DMS 273 treated with DMSO at 0.1 percent for 48 hours (cell line): Measurements from ENCODE around the gene MDM1.

Experiments used
- DNase-seq: peaks from one replicate; lab custom pipeline; 2025; lab: John Stamatoyannopoulos, UW

The MDM1 gene

DNA sequence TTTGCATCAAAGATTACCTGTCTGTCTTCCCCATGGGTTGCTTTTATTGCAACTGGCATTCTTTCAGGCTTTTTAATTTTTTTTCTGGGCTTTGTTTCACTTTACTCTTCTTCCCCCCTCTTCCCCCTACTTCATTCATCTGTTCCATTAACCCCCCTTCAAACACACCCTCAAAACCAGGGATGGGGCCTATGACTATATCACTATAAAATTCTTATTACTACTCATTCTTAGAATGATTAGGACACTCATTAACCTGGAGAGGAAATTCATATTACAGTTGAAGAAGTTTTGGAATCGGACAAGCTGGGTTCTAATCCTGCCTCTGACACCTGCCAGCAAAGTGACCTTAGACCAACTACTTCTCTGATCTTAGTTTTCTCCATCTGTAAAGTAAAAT lies 24.8 kb upstream of the MDM1 start:
- DNase-seq = no peak

DNA sequence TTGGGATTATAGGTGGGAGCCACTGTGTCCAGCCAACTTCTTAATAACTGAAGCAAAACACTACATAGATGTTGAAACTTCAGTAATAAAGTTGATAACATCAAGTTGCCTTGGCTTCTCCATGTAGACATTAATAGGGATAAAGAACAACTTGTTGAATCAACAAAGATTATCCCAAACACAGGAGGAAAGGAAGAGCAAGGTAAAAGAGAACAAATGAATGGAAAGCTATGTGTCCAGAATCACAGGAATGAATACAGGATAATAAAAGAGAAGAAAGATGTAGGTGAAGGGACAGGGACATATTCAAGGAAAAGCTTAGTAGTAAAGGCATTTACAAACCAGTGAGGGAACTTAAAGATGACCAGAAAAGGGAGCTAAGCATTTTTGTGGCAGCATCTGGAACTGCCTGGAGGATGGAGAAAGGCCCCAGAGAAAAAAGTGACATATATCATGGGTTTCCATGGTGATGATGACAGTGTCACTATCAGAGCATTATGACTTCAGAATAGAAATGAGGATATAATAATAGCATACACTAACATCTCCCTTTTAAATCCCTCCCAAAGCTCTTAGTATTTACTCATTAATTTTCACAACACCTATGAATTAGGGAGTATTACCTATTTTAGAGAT lies 24.0 kb upstream of the MDM1 start:
- DNase-seq = no peak

DNA sequence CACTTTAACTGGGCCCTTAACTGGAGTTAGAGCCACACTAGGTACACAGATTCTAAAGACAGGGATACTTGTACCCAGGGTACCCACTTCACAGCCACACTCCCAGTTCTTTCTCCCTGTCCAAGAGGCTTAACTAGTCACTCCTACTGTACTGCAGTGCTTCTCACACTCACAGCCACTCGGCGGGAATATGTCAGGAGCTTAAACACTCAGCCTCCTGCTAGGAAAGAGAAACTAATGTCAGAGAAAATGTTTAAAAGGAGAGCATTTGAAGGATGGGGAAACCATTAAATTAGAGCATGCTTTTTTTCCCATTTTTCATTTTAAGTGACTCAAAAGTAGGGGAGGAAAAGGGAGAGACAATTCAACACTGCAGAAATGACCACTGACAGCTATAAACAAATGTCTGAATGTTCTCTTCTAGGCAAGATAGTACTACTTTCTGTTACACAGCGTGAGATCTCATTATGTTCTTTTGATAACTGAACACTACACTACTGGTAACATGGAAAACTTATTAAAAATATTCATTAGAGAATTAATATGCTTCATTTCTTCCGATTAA lies 22.9 kb upstream of the MDM1 start:
- no peak for DNase-seq

DNA sequence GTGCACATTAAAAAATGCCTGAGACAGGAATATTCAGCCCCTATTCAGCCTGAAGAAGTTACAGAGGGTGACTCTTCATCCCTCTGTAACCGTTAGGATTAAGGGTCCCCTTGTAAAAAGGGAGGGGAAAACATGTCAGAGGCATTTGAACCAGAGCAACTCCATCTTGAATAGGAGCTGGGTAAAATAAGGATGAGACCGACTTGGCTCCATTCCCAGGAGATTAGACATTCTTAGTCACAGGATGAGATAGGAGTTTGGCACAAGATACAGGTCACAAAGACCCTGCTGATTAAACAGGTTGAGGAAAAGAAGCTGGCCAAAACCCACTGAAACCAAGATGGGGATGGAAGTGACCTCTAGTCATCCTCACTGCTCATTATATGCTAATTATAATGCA lies 19.9 kb upstream of the MDM1 start:
- DNase-seq = no peak

DNA sequence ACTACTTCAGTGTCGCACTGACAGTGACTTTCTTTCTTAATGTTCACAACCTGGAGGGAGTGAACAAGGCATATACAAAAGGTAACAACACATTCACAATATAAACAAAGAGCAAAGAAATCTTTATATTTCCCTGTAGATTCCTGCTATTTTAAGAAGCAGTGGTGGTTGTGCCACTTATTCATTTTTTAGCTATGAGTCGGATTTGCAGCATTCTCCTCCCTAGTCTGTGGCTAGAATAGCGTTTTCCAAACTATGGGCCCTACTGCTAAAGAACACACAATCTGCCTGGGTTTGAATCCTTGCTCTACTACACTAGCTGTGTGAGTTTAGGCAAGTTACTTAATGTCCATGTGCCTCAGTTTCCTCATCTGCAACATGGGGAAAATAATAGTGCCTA lies 18.6 kb upstream of the MDM1 start:
- no peak for DNase-seq

DNA sequence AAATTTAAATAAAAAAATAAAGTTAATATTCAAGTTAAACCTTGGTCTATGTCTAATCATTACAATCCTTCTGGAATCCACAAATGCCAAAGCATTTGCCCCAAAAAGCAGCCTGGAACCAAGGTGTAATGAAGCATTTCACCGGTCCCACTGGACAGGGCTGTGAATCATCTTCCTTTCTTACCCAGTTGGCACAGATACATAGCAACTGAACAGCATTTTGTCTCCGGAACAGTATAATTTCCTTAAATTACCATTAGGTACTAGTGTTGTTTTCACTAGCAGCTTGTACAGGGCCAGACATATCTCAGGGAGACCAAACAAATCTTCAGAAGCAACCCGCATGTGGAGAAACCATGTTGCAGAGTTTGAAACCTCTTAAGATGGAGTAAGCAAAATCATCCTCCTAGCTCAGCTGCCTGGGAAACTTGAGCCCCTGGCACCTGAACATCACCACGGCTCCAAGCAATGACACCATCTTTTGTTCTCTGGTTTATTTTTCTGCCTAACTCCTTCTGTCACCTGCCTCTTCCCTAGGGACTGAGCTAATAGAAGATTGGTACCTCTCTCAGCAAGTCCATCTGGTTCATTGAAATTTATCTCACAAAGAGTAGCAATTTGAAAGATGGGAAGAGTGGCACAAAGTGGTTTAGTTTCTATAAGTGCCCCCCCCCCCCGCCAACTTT lies 17.9 kb upstream of the MDM1 start:
- DNase-seq = peak; percentile 14

DNA sequence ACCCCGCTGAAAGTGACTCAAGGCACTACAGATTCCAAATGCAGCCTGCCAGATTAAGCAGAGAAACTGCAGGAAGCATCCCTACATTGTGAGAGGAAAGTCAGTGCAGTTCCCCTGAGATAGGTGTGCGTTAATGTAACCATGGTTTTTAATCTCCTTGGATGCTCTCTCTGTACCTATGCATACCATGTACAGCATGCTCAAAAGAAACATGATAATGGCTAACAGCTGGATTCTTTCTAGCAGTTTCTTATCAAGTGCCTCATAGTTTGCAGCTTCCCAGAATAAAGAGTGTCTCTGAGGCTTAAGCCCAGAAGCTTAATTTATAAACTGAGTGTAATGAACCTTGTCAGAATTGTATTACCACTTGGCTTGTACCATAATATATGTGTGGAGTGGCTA lies 17.1 kb upstream of the MDM1 start:
- DNase-seq = no peak

DNA sequence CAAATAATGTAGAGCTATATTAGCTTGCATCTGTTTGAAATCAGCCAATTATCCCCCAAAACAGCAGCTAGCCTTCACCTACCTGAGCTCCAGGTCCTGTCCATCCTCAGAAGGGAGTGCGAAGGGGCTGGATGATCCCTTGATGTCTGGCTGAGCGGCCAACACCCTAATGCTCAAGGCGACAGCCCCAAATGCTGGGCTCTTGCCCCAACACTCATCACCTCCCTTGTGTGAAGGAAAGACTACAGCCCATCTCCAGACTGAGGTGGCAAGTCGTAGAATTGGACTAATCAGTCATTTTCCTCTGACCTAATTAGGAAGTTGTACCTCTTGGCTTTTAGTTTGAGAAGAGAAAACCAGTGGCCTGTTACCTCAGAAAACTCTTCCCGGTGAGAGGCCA lies 16.3 kb upstream of the MDM1 start:
- DNase-seq = no peak

DNA sequence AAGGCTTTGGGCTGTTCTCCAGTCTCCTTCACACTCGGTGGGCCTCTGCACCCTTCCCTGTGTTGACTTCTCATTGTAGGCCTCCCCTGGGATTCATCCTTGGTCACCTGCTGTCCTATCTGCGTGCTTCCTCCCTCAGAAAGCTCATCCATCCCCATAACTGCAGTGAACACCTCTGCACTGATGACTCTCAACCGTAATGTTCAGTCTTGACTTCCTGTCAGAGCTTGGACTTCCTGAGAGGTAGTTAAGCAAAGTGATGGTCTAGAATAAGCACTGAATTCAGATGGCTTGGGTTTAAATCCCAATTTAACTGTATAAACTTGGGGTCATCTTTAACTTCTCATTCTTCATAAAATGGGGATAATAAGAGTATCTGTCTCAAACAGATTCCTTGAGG lies 13.6 kb upstream of the MDM1 start:
- no peak for DNase-seq

DNA sequence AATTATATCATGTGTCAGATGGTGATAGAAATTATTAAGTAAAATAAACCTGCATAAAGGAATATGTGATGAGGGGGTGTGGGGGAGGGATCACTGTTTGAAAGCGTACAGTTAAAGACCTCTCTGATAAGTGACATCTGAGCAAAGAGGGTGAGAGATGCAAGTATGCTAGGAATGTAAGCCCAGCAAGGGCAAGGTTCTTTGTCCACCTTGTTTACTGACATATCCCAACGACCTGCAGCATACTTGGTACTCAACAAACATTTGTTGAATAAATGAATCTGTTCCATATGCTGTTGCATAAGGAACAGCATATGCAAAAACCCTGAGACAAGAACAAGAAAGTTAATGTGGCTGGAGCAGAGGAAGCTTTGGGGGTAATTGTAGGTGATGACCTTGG lies 12.0 kb upstream of the MDM1 start:
- no peak for DNase-seq

DNA sequence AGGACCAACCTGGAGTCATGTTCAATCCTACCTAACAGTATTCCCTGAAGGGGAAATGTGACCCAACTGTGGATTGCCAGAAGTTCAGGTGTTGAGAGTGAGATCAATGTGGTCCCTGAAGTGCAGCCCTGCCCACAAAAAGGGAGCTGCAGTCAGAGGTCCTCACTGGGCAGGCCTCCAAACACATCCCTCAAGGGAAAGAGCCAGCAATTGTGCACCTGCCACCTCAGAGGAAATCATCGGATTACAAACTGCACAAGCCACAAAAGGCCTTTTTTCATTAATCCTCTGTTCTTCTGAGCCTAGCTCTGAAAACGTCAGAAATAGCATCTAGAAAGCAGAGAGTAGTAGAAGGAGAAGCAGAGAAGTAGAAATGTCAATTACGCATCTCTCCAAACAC lies 10.8 kb upstream of the MDM1 start:
- no peak for DNase-seq

DNA sequence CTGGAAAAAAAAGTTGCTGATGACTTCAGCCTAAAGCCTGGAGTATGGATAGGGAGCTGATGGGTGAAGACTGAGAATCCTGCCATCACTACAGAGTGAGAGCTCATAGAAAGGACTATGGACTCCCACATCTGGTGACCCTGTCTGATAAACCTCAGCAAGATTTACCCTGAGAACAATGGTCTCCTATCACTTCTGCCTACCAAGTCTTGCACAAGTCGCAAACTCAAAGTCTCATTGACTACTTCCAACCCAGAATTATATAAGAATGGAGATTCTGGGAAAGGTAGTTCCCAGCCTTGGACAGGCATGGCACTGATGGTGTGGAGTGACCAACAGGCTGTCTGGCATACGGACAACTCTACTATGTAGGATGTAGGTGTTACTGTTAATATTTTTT lies 9.7 kb upstream of the MDM1 start:
- DNase-seq = no peak

DNA sequence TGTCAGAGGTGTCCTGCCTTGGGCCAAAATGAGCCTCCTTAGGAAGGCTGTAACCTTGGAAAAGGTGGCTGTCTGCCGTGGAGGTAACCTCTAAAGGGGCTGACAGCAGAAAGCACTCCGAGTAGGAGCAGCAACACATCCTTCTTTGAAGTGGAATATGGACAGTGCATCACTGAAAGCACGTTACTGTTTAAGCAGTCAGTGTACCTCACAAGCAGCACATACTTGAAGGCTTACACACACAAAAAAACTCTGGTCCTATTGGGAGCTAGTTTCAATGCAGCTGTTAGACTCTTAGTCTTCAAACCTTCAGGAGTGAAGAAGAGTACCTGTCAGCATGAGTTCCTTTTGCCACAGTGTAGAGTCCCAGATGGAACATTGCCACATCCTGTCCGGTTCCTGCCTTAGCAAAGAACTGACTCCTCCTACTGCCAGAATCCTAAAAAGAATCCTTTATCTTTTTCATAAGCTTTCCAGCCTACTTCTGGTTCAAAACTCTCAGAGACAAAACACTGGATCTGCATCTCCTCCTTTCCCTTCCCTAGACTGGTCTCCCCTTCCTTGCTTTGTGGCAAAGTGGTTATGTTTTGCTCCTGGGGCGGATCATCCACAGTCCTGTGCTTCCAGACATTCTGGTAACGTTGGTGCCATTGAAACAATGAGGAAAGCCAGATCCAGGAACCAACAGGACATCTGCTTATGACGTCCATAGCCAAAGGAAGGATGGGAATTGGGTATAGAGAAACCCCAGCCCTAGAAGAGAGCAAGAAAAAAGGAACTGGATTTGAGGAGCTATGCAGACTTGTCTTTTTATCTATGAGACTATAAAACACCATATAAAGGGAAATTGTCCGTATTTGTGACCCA lies 8.5 kb upstream of the MDM1 start:
- DNase-seq = no peak

DNA sequence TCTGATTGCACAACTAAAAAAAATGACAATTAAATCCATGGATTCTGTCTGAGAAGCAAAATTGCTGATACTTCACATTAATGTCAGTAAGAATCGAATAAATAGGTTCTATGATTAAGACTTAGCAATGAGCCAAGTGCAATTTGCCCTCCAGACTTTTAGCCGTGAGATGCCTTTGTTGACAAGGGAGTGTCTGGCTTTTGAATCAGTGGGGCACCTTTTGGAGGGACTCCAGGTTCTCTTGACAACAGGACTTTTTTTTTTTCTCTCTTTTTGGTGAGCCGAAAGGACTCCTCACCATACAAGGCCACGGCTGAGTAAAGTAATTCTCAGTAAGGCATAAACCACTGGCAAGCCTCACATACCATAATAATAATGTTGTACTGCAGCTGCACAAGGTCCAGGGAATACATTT lies 4.7 kb upstream of the MDM1 start:
- DNase-seq = no peak

DNA sequence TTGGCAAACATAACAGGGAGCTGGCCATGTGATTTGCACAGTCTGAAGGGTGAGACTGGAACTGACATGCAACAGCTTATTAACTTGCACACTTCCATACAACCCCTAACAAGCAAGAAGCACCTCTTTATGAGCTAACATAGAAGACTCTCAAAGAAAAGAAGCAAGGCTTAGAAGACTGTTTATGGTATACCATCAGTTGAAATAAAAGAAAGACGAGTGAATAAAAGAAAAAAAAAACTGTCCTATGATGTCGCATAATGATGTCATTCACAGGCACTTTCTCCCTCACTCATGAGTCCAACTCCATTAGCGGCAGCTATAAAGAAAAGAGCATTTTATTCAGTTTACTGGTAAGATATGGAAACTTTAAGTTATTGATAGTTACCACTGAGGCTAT lies 3.3 kb upstream of the MDM1 start:
- no peak for DNase-seq

DNA sequence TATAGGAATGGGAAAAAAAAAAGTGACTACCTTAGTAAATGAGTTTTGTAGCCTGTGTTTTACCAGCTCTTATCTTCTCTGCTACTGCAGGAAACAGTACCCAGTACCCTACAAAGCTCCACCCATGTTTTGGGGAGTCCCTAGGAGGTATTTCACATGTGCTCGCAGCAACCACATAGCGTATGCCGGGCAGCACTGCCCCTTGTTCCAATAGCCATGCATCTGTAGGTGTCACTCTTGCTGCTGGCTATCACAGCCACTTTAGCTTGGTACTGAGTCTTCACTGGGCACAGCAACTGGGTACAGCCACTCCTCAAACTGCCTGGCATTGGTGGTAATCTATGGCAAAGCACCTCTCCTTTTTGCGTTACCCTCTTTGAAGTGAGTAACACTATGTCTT lies 2.0 kb upstream of the MDM1 start:
- no peak for DNase-seq

DNA sequence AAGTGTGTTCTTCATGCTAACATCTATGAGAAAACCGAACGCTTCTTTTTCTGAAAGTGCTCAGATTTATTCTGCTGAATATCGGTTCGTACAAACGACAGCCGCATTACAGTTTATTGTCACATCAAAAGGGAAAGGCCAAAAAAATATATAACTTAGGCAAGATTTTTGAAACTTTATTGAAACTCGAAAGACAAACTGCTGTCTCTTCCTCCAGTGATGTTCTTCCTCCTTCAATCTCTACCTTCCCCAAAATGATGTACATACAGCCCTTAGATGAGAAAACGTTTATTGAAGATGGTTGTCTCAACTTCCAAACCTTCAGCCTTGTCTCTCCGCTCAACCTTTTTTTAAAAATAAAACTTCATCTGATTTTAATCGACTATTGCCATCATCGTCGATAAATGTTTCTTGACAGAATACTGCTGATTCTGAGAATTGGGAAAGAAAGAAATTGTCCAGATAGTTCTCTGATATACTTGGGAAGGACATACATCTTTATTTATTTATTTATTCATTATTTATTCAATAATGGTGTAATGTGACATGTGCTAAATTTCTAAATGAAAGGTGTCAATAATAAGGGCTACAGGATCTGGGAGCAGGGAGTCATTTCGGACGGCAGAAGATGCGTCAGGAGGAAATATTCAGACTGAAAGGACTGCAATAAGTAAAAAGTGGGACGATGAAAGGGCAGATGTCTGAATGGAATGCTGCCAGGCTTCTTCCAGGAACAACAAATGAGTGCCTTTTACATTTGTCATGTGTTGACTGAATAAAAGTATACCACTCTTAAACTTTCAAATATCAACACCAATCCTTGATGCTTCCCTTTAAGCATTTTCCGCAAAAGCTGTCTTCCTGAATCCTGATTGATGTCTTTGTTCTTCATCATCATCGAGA lies 817 bp upstream of the MDM1 start:
- no peak for DNase-seq

DNA sequence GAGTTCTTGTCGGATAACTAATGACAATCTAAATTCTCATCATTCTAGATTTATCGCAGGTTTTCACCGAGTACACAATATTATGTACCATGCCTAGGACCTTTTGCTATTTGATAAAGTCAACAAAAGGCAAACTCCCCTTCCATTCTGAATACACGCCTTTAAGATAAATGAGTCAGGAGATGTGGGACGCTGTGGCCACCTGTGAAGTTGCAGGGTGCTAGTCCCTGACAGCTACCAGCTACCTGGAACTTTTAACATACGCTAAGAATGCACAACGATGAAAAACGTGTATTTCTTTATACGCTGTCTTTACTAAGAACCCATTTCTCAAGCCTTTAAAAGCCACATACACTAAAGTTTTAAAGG lies 678 bp downstream of the MDM1 start:
- DNase-seq = no peak

DNA sequence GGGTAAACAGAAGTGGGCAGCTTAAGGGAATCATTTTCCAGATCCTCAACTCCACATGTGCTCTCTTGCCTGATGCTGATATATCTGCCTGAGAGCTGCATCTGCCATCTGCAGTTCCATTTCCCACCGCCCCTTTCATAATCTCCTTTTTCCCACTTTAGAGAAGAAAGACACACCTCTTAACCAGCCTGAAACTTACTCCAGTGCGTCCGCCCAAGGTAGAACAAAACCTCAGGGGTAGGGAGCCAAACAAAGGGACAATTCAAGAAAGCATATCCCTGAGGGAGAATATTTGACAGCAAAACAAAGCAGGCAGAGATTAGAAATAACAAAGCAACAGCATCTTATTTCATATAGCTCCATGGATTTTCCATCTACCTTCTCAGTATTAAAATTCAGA lies 4.3 kb downstream of the MDM1 start:
- no peak for DNase-seq

DNA sequence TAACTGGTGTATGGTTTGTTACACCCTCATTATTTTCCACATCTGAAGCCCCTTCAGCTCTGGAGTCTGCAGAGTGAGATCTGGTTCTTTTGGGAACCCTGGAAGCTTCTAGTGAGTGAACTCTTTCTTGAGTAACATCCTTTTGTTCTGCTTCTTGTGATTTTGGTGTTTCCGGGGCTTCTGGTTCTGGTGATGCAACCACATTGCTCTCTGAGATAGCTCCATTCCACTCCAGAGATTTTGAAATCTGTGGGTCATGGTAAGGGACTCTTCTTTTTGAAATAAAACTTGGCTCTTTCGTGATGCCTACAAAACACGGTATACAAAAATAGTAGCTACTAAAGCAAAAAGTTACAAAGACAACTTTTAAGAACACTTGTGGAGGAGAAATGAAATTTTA lies 5.4 kb downstream of the MDM1 start:
- no peak for DNase-seq

DNA sequence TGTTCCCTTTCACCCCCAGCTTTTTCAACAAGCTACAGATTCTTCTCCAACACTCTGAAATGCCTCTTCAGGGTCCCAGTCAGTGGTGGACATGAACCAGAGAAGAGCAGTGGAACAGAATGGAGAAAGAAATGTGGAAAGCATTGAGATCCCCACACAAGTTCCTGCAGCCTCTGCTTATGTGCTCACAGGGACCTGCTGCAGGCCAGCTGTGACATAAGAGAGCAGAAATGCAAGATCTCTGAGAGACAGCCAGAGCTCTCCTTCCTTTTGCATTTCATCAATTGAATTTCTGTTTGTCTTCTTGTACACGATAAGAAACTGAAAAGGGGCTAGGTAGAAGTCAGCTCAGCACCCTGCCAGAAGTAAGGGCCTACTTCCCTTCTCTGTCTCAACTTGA lies 6.2 kb downstream of the MDM1 start:
- no peak for DNase-seq

DNA sequence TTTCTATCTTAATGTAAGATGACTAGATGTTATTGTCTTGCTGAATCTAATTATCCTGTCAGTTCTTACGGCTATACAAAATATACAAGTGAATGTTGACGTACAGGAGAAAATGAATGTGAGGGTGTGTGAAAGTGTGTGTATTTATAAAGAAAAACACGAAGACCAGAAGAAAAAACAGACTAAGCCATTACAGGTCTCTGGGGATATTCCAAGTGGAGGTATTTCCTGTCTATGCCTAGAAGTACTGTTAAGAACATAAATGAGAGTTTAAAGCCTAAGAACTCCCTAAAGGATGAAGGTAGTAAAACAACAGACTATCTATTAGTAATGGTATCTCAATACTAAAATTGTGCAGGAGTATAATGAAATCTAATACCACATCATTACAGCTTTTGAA lies 7.6 kb downstream of the MDM1 start:
- DNase-seq = no peak
